ENCODE data around the gene PEX16.

PEX16 gene

GRCh38 chr11:45930951-45931570, 13.4 kb upstream of the PEX16 start:
- no peak for DNase-seq

DNA sequence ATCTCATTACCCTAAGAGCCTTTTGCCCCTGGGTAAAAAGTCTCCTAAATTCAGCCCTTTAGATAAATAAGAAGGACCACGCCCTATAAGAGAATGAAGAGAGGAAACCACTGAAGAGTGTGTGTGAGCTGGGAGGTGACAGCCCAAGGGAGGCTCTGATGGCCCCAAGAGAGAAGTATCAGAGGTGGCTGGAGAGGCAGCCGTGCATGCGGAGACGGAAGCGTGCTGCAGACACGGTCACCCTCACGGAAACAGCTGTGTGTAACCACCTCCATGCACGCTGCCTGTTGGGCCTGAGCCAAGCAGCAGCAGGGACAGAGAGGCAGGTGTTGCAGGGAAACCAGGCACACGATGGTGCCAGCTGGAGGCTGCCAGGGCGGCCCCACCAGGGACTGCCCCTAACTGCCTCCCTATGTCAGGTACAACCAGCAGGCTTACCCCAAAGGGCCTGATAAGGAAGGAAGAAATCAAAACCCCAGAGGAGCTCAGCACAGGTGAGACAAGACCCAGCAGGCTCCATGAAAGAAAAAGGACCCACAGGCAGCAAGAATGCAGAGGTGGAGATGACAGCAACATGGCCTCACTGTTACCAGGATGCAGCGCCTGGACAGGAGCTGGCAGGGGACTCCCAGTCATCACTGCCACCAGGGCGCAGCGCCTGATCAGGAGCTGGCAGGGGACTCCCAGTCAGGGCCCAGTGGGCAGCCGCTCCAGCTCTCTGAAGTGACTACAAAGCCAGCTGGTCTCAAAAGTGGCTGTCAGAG, 12.5 kb upstream of the PEX16 start:
- DNase-seq, result no peak

- DNase-seq, result no peak
These were observed 11.9 kb upstream of the PEX16 start for GRCh38 chr11:45929486-45930030.

DNA sequence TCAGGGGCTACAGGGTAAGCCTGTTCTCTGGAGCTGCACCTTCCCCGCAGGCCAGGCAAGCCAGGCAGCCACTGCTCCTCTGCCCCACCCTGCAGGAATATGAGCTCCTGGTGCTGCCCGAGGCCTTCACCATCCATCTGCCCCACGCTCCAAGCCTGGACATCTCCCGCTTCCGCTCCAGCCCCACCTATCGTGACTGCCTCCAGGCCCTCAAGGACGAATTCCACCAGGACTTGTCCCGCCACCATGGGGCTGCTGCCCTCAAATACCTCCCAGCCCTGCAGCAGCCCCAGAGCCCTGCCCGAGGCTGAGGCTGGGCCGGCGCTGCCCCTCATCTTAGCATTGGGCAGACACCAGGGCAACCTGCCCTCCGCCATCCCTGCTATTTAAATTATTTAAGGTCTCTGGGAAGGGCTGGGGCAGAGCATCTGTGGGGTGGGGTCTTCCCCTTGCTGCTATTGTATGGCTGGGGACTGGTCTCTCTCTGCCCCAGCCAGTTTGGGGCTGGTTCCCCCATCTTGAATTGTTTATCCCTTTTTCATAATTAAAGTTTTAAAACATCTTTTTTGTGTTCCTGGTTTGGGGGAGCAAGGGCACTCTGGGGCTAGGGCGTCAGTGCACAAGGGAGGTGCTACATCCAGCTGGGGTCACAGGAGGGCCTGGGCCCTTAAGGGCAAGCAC, 11.0 kb upstream of the PEX16 start:
- DNase-seq, result no peak

DNA sequence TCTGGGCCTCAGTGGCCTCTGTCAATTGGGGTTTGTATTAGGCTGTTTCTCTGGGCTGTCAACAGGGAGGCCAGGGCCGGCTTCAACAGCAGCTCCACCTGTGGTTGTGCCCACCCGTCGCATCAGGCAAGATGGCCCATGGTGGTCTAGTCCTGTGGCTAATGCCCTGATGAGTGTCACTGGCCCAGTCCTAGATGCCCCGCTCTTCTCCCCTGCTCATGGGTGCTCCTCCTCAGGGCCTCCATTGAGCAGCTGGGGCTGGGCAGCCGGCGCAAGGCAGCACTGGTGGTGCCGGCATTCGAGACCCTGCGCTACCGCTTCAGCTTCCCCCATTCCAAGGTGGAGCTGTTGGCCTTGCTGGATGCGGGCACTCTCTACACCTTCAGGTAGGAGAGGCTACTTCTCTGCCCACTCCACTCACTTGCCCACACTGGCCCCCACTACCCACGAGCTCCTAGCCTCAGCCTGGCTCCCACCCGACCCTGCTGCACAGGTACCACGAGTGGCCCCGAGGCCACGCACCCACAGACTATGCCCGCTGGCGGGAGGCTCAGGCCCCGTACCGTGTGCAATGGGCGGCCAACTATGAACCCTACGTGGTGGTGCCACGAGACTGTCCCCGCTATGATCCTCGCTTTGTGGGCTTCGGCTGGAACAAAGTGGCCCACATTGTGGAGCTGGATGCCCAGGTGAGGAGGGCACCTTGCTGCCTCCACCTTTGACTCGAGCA, 10.2 kb upstream of the PEX16 start:
- DNase-seq, result no peak

- no peak for DNase-seq
These were observed 9.6 kb upstream of the PEX16 start for GRCh38 chr11:45927332-45927683.

GRCh38 chr11:45926536-45927331, 9.1 kb upstream of the PEX16 start:
- no peak for DNase-seq

DNA sequence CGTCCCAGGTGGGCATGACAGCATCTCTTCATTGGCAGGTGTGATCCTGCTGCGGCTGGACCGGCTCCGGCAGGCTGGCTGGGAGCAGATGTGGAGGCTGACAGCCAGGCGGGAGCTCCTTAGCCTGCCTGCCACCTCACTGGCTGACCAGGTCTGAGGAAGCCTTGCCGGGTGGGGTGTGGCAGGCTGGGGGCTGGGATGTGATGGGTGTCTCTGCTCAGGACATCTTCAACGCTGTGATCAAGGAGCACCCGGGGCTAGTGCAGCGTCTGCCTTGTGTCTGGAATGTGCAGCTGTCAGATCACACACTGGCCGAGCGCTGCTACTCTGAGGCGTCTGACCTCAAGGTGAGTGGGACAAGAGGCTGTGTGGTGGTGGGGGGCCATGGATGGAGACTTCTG, 8.3 kb upstream of the PEX16 start:
- no peak for DNase-seq

DNA sequence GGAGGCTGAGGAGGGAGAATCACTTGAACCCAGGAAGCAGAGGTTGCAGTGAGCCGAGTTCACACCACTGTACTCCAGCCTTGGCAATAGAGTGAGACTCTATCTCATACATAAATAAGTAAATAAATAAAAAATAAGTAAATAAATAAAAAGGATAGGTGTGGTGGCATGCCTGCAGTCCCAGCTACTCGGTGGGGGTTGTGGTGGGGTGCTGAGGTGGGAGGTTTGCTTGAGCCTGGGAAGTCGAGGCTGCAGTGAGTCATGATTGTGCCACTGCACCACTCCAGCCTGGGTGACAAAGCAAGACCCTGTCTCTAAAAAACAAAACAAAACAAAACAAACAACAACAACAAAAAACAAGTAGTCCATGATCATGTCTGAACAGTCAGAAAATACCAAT, 7.9 kb upstream of the PEX16 start:
- DNase-seq, result no peak

DNA sequence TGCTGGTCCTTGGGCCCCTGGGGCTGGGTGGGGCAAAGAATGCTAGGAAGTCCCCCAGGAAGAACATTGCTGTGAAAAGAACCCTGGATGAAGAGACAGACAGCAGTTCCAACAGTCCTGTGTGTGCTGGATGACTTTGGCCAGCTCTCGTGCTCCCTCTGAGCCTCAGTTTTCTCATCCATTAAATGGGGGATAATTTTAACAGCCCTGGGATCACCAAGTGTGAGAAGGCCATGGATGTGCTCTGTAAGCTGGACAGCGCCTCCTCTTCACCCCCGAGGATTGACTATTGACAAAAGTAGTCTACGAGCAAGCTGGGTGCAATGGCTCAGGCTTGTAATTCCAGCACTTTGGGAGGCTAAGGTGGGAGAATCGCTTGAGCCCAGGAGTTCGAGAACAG, 7.2 kb upstream of the PEX16 start:
- DNase-seq, result no peak

DNA sequence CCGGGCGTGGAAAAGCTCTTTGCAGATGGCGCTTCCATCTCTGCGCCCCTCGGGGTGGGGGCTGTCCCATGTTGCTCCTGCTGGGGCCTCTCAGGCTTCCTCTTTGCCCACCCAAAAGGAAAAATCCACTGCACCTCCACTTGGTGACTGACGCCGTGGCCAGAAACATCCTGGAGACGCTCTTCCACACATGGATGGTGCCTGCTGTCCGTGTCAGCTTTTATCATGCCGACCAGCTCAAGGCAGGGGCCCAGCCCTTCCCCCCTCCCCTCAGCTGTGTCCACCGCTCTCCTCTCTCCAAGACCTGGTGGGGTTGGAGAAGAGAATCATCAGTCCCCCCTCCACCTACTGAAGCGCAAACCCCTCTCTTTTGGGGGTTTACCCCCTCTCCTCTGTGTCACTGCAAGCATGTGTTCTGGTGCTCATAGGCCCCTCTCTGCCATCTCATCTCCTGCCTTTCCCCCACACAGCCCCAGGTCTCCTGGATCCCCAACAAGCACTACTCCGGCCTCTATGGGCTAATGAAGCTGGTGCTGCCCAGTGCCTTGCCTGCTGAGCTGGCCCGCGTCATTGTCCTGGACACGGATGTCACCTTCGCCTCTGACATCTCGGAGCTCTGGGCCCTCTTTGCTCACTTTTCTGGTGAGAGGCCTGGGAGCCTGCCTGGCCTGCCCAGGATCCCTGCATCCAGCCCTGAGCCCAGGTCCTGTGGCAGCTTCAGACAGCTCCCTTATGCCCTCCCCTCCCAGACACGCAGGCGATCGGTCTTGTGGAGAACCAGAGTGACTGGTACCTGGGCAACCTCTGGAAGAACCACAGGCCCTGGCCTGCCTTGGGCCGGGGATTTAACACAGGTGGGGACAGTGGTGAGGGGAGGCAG, 6.6 kb upstream of the PEX16 start:
- no peak for DNase-seq

- no peak for DNase-seq
These were observed 4.9 kb upstream of the PEX16 start, which contains the start of gene LARGE2 for GRCh38 chr11:45922425-45923082. TSS of gene LARGE2 (plus strand) at chr11:45922656. CDS start at chr11:45922883, 227 bp downstream.

- DNase-seq, result no peak
These were observed 4.1 kb upstream of the PEX16 start for GRCh38 chr11:45921561-45922424.

GRCh38 chr11:45920531-45921477, 3.1 kb upstream of the PEX16 start:
- no peak for DNase-seq

DNA sequence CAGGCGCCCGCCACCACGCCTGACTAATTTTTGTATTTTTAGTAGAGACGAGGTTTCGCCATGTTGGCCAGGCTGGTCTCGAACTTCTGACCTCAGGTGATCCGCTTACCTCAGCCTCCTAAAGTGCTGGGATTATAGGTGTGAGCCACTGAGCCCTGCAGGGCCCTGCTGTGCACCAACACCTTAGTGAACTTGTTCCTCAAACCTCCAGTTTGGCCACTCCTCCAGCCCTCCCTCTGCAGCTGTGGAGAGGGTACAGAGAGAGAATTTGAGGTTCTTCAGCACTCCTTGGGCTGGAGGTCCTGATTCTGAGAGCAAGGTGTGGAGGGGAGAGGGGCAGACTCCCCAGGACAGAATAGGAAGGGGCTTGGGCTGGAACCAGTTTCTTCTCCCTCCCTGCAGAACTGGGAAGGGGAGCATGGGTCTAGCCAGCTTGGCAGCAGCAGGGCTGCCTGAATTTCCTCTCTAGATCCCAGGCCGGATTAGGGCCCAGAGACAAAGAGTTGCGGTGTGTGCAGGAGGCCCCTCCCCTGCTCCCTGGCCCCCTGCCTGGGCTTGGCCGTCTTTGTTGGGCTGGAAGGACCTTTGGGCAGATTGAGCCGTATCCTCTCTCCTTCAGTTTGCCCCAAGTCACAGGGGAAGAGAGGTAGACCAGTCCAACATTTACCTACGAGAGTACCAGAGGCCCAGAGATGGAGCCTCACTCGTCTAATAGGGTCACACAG, 2.3 kb upstream of the PEX16 start:
- no peak for DNase-seq

DNA sequence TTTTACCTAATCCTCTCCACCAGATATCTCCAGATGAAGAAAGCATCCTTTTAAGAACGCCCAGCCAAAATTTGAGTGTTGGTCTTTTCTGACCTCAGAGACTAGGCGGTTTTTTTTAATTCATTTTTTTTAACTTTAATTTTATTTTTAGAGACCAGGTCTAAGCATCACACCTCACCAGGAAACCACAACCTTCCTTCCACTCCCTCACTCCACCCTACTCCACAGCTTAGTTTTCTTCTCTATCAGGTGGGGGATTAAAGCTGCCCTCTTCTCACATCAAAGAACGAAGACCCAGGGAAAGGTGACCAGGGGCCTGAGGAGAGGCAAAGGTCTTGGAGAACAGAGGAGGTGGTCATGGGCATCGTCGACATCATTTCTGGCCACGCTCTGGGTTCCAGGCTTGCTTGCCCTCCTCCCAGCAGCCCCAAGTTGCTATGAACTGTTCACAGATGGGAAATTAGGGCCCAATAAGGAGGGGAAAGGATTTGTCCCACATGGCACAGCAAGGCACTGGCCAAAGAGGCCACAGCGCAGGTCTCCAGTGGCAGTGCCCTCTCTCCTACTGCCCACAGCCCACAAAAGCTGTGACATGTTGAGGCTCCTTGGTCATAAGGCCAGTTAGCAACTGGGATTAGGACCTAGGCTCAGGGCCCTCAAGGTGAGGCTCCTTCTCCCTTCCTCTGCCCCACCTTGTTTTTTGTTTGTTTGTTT, 1.4 kb upstream of the PEX16 start:
- DNase-seq, result no peak

GRCh38 chr11:45918331-45918941, 759 bp upstream of the PEX16 start:
- DNase-seq, result peak; percentile 3
